CD14-positive monocyte (primary cell): ENCODE data around the gene GAREM1. TPM values are rescaled to one million over a fixed set of nuclear protein-coding genes. Genes with fewer than 3 reads are reported as not detected.

Experiments used
- DNase-seq, 3 donors: peaks; one replicate each; pipeline ENCODE4 v3.0.0-alpha.2; 2011 to 2022
- H2AFZ ChIP-seq: 2 replicates; pipeline ENCODE4 v1.6.0; 2012; ENCODE audit warnings: mild to moderate bottlenecking, low read depth, low read length, inconsistent platforms; ENCODE audit not compliant: insufficient read depth, poor library complexity, severe bottlenecking
- H3K27ac ChIP-seq, 2 donors: 1 replicate in 1 of 2; 2 replicates in 1 of 2; pipeline ENCODE4 v1.5.1; 2012 to 2013; ENCODE audit warnings: low read length in 2 of 2, control low read depth in 1 of 2, inconsistent platforms in 1 of 2, low read depth in 1 of 2, mild to moderate bottlenecking in 1 of 2
- H3K27me3 ChIP-seq, 2 donors: one replicate each; pipeline versions ENCODE4 v1.6.0 to v1.6.1; 2011 to 2013; ENCODE audit warnings: low read length in 2 of 2; ENCODE audit not compliant: control insufficient read depth in 2 of 2, insufficient read depth in 2 of 2
- H3K36me3 ChIP-seq, 2 donors: replicated peaks in 1 of 2; 1 replicate in 1 of 2; 2 replicates in 1 of 2; pipeline versions ENCODE4 v1.5.1 to v1.6.1; 2012 to 2013; ENCODE audit warnings: low read length in 2 of 2, control low read depth in 1 of 2, inconsistent platforms in 1 of 2, mild to moderate bottlenecking in 1 of 2; ENCODE audit not compliant: insufficient read depth in 2 of 2, control insufficient read depth in 1 of 2
- H3K4me1 ChIP-seq, 2 donors: 1 replicate in 1 of 2; 2 replicates in 1 of 2; pipeline versions ENCODE4 v1.5.1 to v1.6.1; 2012 to 2013; ENCODE audit warnings: low read length in 2 of 2, control low read depth in 1 of 2, inconsistent platforms in 1 of 2, mild to moderate bottlenecking in 1 of 2, moderate library complexity in 1 of 2; ENCODE audit not compliant: insufficient read depth in 2 of 2, control insufficient read depth in 1 of 2
- H3K4me2 ChIP-seq: replicated peaks from 2 replicates; pipeline ENCODE3; 2012; ENCODE audit warnings: low read length, moderate library complexity, mild to moderate bottlenecking; ENCODE audit not compliant: poor library complexity, severe bottlenecking; ENCODE audit errors: extremely low read depth
- H3K4me3 ChIP-seq, 3 experiments: fragments of 200-600 bp in 1 of 3; sonication (generic) in 1 of 3; replicated peaks in 1 of 3; 1 replicate in 2 of 3; 2 replicates in 1 of 3; pipeline ENCODE4 v1.5.1; 2011 to 2013; ENCODE audit warnings: low read length in 3 of 3, mild to moderate bottlenecking in 3 of 3, control low read depth in 2 of 3, low read depth in 2 of 3, inconsistent platforms in 1 of 3, moderate library complexity in 1 of 3
- H3K79me2 ChIP-seq: 2 replicates; pipeline ENCODE4 v1.6.0; 2012; ENCODE audit warnings: mild to moderate bottlenecking, control low read depth, inconsistent platforms, low read length, moderate library complexity; ENCODE audit not compliant: insufficient read depth
- H3K9ac ChIP-seq: 2 replicates; pipeline ENCODE4 v1.6.0; 2017; ENCODE audit warnings: low read length, mild to moderate bottlenecking; ENCODE audit not compliant: insufficient read depth, poor library complexity, severe bottlenecking
- H3K9me3 ChIP-seq, 2 donors: replicated peaks in 1 of 2; 1 replicate in 1 of 2; 2 replicates in 1 of 2; pipeline versions ENCODE4 v1.5.1 to v1.6.1; 2012 to 2013; ENCODE audit warnings: low read length in 2 of 2, control low read depth in 1 of 2; ENCODE audit not compliant: control insufficient read depth in 1 of 2, insufficient read depth in 1 of 2
- H4K20me1 ChIP-seq: 2 replicates; pipeline ENCODE4 v1.6.0; 2012; ENCODE audit warnings: mild to moderate bottlenecking, low read length, control low read depth, moderate library complexity; ENCODE audit not compliant: insufficient read depth
- H3K27ac Mint-ChIP-seq, 7 donors: one replicate each; pipeline ENCODE4 v1.8.0; 2020; ENCODE audit warnings: mild to moderate bottlenecking in 7 of 7, mixed read lengths in 7 of 7, moderate library complexity in 6 of 7, inconsistent platforms in 2 of 7
- H3K27me3 Mint-ChIP-seq, 3 donors: one replicate each; pipeline ENCODE4 v1.8.0; 2021 to 2022; ENCODE audit warnings: low read depth in 3 of 3, mild to moderate bottlenecking in 3 of 3, mixed read lengths in 3 of 3, moderate library complexity in 3 of 3, inconsistent platforms in 1 of 3
- H3K36me3 Mint-ChIP-seq, 2 donors: one replicate each; pipeline ENCODE4 v1.8.0; 2020; ENCODE audit warnings: mixed read lengths in 2 of 2, inconsistent platforms in 1 of 2, mild to moderate bottlenecking in 1 of 2
- H3K4me1 Mint-ChIP-seq: one replicate; pipeline ENCODE4 v1.8.0; 2020; ENCODE audit warnings: mild to moderate bottlenecking, mixed read lengths
- H3K4me3 Mint-ChIP-seq, 2 donors: one replicate each; pipeline ENCODE4 v1.8.0; 2020; ENCODE audit warnings: mild to moderate bottlenecking in 2 of 2, mixed read lengths in 2 of 2, moderate library complexity in 1 of 2
- H3K9me3 Mint-ChIP-seq, 7 donors: one replicate each; pipeline ENCODE4 v1.8.0; 2020 to 2022; ENCODE audit warnings: mixed read lengths in 7 of 7, mild to moderate bottlenecking in 6 of 7, moderate library complexity in 6 of 7, inconsistent platforms in 2 of 7
- WGBS: methylation state at CpG from one replicate; pipeline ENCODE4 v1.1.5; 2013; ENCODE audit warnings: missing lambda C conversion rate; ENCODE audit not compliant: insufficient coverage; 5-methylcytosine and 5-hydroxymethylcytosine counted together
- intact Hi-C, 2 donors: fragments of 100-400 bp; cut with micrococcal nuclease; formaldehyde crosslinking; loops; one replicate each; pipeline versions ENCODE4 v1.15.0 to v1.15.1; 2023
- polyA plus RNA-seq, 3 donors: library from polyadenylated mRNA; depleted of rRNA in 1 of 3; unstranded in 2 of 3; stranded (reverse) in 1 of 3; fragments of 300-500 nt in 2 of 3; fragments of >200 nt in 1 of 3; fragmentation: Illumina TruSeq in 2 of 3; gene quantifications; 1 replicate in 2 of 3; 2 replicates in 1 of 3; pipeline ENCODE4 v1.2.3, GENCODE V29; 2012 to 2021
- TF ChIP-seq, protein P1 (sequence below): fragments of 200-600 bp; IDR thresholded peaks from one replicate; pipeline ENCODE4 v1.8.0; 2022; ENCODE audit warnings: antibody characterized with exemption, mild to moderate bottlenecking

Gene GAREM1
- polyA plus RNA-seq, 3 donors = 0.24 TPM; not detected in 2

- intact Hi-C loops = no loop called here
These were observed 136.9 kb downstream of the GAREM1 start for GRCh38 chr18:32333781-32334180.

GRCh38 chr18:32332708-32333107 is 138.0 kb downstream of the GAREM1 start:
- no peaks in the 10 kb centered on the region for H3K9me3 ChIP-seq
- WGBS = 88% methylated on average over 4 of the region's 5 CpGs
- H3K27ac ChIP-seq = no peak overlapping the region
- TF ChIP-seq, protein P1, sequence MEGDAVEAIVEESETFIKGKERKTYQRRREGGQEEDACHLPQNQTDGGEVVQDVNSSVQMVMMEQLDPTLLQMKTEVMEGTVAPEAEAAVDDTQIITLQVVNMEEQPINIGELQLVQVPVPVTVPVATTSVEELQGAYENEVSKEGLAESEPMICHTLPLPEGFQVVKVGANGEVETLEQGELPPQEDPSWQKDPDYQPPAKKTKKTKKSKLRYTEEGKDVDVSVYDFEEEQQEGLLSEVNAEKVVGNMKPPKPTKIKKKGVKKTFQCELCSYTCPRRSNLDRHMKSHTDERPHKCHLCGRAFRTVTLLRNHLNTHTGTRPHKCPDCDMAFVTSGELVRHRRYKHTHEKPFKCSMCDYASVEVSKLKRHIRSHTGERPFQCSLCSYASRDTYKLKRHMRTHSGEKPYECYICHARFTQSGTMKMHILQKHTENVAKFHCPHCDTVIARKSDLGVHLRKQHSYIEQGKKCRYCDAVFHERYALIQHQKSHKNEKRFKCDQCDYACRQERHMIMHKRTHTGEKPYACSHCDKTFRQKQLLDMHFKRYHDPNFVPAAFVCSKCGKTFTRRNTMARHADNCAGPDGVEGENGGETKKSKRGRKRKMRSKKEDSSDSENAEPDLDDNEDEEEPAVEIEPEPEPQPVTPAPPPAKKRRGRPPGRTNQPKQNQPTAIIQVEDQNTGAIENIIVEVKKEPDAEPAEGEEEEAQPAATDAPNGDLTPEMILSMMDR = no peak
- H3K4me1 Mint-ChIP-seq = no peaks in the 10 kb centered on the region
- H3K27ac Mint-ChIP-seq = no peak overlapping the region
- H4K20me1 ChIP-seq = no peaks in the 10 kb centered on the region
- H2AFZ ChIP-seq = no peak overlapping the region
- H3K36me3 ChIP-seq = no peaks in the 10 kb centered on the region
- H3K27me3 ChIP-seq = no peaks in the 10 kb centered on the region
- DNase-seq = no peak
- peaks cover 0 to 3% (median 0%) of the 10 kb centered on the region in 7 donors for H3K9me3 Mint-ChIP-seq
- H3K9ac ChIP-seq = no peak overlapping the region
- no peak overlapping the region for H3K4me3 Mint-ChIP-seq
- no peaks in the 10 kb centered on the region for H3K79me2 ChIP-seq
- no peaks in the 10 kb centered on the region for H3K27me3 Mint-ChIP-seq
- no peaks in the 10 kb centered on the region for H3K4me1 ChIP-seq
- intact Hi-C loops = no loop called here
- H3K4me3 ChIP-seq = no peak overlapping the region
- H3K36me3 Mint-ChIP-seq = no peaks in the 10 kb centered on the region
- H3K4me2 ChIP-seq = no peak overlapping the region

More at GRCh38 chr18:32333781-32334180, 136.9 kb downstream of the GAREM1 start:
- no peak overlapping the region for H3K27ac ChIP-seq
- peaks cover 0 to 3% (median 0%) of the 10 kb centered on the region in 7 donors for H3K9me3 Mint-ChIP-seq
- no peak overlapping the region for H3K9ac ChIP-seq
- no peaks in the 10 kb centered on the region for H3K4me1 Mint-ChIP-seq
- peaks cover 0 to under 1% (median 0%) of the 10 kb centered on the region in 3 donors for H3K27me3 Mint-ChIP-seq
- H3K27me3 ChIP-seq = no peaks in the 10 kb centered on the region
- no peaks in the 10 kb centered on the region for H3K36me3 Mint-ChIP-seq
- H3K4me2 ChIP-seq = no peak overlapping the region
- no peaks in the 10 kb centered on the region for H3K79me2 ChIP-seq
- no peak overlapping the region for H3K4me3 Mint-ChIP-seq
- no peaks in the 10 kb centered on the region for H3K4me1 ChIP-seq
- TF ChIP-seq, protein P1 = no peak
- no peaks in the 10 kb centered on the region for H3K9me3 ChIP-seq
- no peaks in the 10 kb centered on the region for H3K36me3 ChIP-seq
- 83% methylated on average over 4 of the region's 7 CpGs for WGBS
- no peak overlapping the region for H2AFZ ChIP-seq
- H3K4me3 ChIP-seq = no peak overlapping the region
- H3K27ac Mint-ChIP-seq = no peak overlapping the region
- H4K20me1 ChIP-seq = no peaks in the 10 kb centered on the region
- no peak for DNase-seq
